ENCODE data around the gene TBC1D16. TPM values are rescaled to one million over a fixed set of nuclear protein-coding genes. Genes with fewer than 3 reads are reported as not detected.
A peak's percentile ranks its signal among the peaks of the same experiment; 100 is the strongest.

Gene TBC1D16
- total RNA-seq, 2 experiments from 2014 or later = 5.4 TPM

DNA sequence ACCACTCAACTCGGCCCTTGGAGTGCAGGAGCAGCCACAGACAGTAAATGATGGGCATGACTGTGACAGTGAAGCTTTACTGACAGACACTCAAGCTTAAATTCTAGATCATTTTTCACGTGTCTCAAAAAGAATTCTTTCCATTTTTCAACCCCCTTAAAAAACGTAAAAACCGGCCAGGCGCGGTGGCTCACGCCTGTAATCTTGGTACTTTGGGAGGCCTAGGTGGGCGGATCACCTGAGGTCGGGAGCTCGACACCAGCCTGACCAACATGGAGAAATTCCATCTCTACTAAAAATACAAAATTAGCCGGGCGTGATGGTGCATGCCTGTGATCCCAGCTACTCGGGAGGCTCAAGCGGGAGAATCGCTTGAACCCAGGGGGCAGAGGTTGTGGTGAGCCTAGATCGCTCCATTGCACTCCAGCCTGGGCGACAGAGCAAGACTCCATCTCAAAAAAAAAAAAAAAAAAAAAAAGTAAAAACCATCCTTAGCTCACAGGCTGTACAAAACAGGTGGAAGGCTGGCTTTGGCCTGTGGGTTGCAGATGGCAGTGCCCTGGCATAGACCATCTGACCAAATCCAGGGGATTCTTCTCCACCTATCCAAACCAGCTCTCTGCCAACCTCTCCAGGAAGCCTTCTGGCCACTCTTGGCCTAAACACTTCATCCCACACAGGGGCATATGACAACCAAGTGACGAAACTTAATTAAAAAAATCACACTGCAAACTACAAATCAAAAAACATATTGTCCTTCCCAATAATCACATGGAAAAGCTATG, 18.3 kb downstream of the TBC1D16 start:
- H3K4me1 Mint-ChIP-seq (ENCODE audit: low read depth) = no peaks in the 10 kb centered on the region
- intact Hi-C loops (cut with micrococcal nuclease) = no loop called here
- POLR2A ChIA-PET = no interaction called here

DNA sequence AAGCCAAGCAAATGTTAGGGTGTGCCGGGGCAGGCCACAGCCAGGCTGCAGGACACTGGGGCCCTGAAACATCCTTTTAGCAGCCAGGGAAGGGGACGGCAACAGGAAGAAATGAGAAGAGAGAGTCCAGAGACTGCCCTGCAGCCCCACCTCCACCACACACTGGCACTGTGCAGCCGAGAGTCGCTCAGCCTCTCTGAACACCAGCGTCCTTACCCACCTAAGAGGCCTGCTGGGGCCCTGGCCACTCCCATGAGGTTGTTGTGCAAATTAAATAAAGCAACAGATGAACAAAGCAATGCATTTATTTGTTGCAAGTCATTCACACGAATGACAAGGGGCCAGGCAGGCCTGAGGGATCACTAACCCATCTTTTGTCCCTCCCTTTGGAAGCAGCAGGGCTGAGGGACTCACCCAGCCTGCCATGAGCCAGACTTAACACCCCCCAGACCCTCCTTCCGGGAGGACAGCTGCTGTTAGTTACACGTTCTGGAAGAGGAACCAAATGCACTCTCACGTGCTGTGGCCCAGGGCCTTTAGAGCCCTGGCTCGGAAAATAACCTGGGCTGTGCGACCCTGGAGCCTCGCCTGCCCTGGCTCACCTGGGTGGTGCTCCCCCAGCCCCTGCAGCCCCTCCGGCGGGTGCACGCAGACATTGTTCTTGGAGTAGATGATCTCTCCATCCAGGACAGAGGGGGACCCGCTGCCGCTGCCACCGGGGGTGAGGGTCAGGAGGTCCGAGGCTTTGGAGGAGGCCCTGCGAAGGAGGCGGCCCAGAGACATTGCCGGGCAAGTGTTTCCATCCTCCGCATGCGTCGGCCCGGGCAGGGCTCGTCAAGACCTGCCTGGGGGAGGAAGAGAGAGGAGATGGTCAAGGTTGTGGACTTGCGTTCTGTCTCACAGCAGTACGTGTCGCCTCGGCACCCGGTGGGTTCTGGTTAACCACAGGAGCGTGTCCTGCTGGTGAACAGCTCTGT, 22.6 kb downstream of the TBC1D16 start:
- H3K27me3 Mint-ChIP-seq = no peaks in the 10 kb centered on the region
- H3K4me1 Mint-ChIP-seq (ENCODE audit: low read depth) = no peaks in the 10 kb centered on the region
- H3K27ac Mint-ChIP-seq = no peak overlapping the region
- H3K4me3 Mint-ChIP-seq = no peak overlapping the region
- H3K9me3 Mint-ChIP-seq = no peaks in the 10 kb centered on the region
- intact Hi-C loops (cut with micrococcal nuclease) = no loop called here
- ChIA-PET POLR2A (no interaction called here), CTCF (no interaction called here)
- no peak for DNase-seq
- H3K36me3 Mint-ChIP-seq = no peaks in the 10 kb centered on the region

More for the DNA sequence above, 18.3 kb downstream of the TBC1D16 start:
- H3K4me3 Mint-ChIP-seq = no peak overlapping the region
- no peak overlapping the region for H3K27ac Mint-ChIP-seq
- H3K27me3 Mint-ChIP-seq = no peaks in the 10 kb centered on the region
- no peak for DNase-seq
- CTCF ChIA-PET = interaction anchor here (1.2 to 1.9 kb wide), 2 partner anchors 9 to 12 kb away, joined by 4 to 11 read pairs; no protein-coding TSS in a partner anchor
- no peaks in the 10 kb centered on the region for H3K36me3 Mint-ChIP-seq
- no peaks in the 10 kb centered on the region for H3K9me3 Mint-ChIP-seq

DNA sequence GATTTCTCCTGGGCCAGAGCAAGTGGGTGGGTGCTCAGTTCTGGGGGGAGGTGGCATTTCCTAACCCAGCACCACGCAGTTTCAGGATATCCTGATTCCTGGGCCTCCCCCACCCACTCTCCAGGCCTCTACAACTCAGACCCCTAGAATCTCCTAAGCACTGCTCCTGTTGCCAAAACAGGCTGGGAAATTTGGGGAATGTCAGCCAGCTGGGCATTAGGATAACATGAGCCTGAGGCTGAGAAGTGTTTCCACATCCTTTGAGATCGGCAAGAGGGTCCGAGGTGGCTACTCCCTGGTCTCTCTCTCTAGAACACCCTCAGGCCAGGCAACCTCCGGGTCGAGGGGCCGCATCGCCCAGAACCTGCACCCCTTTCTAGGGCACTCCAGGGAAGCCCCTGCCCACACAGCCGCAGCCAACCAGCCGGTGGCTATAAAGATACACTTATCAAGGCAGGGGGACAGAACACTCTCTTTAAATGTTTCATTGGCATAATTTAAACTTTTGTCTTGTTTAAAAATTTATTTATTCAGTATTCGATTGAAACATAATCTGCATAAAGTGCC, 23.6 kb downstream of the TBC1D16 start:
- ChIA-PET CTCF (no interaction called here), POLR2A (no interaction called here)
- Mint-ChIP-seq H3K4me1 (ENCODE audit: low read depth) (no peaks in the 10 kb centered on the region), H3K27me3 (no peaks in the 10 kb centered on the region), H3K9me3 (no peaks in the 10 kb centered on the region), H3K27ac (no peak overlapping the region), H3K4me3 (no peak overlapping the region), H3K36me3 (no peaks in the 10 kb centered on the region)
- DNase-seq = no peak
- intact Hi-C loops (cut with micrococcal nuclease) = no loop called here

DNA sequence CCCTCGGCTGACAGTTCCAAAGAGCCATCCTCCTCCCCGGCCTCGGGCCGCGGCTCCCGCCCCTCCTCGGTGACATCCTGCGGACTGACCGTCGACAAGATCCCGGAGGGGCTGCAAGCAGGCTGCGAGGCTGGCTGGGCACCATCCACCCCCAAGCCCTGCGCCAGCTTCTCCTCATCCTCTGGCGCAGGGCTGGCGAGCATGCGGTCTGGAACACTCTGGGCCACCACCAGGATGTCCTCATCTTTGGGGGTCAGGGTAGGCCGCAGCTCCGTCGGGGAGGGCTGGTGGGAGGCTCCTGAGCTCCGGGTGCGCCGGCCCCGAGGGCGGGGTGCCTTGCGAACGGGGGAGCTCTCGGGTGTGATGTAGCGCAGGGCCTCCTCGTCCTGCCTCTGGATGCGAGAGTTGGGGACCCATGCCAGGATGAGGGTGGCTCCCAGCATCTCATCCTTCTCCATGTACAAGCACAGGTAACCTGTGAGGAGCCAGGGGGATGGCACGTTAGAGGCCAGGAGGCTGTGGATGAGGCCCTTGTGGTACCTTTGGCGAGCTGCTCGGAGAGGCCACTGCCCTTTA, 25.3 kb downstream of the TBC1D16 start:
- Mint-ChIP-seq H3K4me1 (ENCODE audit: low read depth) (peaks cover 5% of the 10 kb centered on the region), H3K36me3 (no peaks in the 10 kb centered on the region), H3K4me3 (no peak overlapping the region), H3K27me3 (no peaks in the 10 kb centered on the region), H3K9me3 (no peaks in the 10 kb centered on the region), H3K27ac (no peak overlapping the region)
- intact Hi-C loops (cut with micrococcal nuclease) = no loop called here
- DNase-seq = no peak
- ChIA-PET POLR2A (no interaction called here), CTCF (interaction anchor here (0.9 to 1.5 kb wide), 2 partner anchors 9 to 83 kb away, joined by 3 to 4 read pairs; no protein-coding TSS in a partner anchor)

DNA sequence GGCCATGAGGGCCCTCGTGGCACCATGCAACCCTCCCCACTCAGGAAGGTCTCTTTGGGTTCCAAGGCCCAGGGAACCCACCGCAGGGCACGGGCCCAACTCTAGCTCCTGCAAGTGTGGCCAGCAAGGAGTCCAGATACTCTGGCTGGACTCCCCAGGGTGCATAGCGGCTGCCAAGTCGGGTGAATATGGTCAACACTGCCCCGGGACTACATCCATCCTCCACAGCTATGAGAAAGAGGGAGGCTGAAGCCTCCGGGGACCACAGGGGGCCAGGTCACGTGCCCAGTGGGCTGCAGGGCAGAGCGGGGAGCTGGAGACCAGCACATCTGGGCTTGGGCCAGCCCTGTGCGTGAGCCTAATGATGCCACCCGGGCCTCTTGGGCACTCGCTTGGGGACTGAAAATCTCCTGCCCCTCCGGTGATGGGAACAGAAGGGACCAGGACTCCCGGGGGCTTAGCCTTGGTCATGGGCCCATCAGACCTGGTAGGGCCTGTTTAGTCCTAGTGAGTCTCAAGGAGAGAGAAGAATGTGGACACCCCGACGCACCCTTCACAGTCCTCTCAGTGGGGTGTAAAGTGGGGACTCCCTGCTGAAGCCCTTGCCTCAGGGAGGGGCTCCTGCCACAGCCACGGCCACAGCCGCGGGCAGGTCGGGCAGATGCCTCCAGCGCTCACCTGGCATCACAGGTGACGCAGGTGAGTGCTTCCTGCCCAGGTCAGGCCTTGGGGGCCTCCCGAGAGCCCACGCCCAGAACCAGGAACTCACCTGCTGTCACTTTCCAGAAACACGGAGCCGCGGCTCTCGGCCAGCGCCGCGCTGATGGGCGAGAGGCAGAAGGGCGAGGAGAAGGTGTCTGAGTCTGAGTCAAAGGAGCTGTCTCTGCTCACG, 26.0 kb downstream of the TBC1D16 start:
- Mint-ChIP-seq H3K9me3 (no peaks in the 10 kb centered on the region), H3K36me3 (no peaks in the 10 kb centered on the region), H3K27ac (no peak overlapping the region), H3K4me1 (ENCODE audit: low read depth) (peaks cover 5% of the 10 kb centered on the region), H3K4me3 (no peak overlapping the region), H3K27me3 (no peaks in the 10 kb centered on the region)
- intact Hi-C loops (cut with micrococcal nuclease) = no loop called here
- DNase-seq = no peak
- ChIA-PET CTCF (interaction anchor here (1.1 to 3.0 kb wide), 10 partner anchors 9 to 252 kb away, joined by 3 to 37 read pairs (median 8); partner anchors contain the start of gene GAA), POLR2A (no interaction called here)

DNA sequence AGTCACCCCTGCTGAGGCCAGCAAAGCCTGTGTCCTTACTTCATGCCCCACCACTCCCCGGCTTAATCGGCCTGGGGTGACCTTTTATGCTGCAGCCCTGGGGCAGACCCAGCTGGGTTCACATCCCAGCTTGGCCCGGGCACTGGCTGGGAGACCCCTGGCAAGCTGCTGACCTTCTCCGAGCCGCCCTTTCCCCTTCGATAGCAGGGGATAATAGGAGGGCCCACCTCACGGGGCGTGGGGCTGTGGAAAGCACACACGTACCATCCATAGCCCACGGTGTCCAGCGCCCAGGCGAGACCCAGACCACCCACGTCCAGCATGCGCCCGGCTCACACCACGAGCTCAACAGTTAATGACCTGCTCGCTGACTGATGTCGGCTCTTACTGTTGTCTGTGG, 26.8 kb downstream of the TBC1D16 start:
- no peaks in the 10 kb centered on the region for H3K36me3 Mint-ChIP-seq
- DNase-seq = no peak
- intact Hi-C loops (cut with micrococcal nuclease) = no loop called here
- H3K4me3 Mint-ChIP-seq = no peak overlapping the region
- H3K4me1 Mint-ChIP-seq (ENCODE audit: low read depth) = peaks cover 5% of the 10 kb centered on the region
- ChIA-PET CTCF (interaction anchor here (1.0 to 3.0 kb wide), 24 partner anchors 8 to 267 kb away, joined by 3 to 37 read pairs (median 4); partner anchors contain the start of gene GAA), POLR2A (no interaction called here)
- H3K27me3 Mint-ChIP-seq = no peaks in the 10 kb centered on the region
- H3K27ac Mint-ChIP-seq = no peak overlapping the region
- no peaks in the 10 kb centered on the region for H3K9me3 Mint-ChIP-seq

DNA sequence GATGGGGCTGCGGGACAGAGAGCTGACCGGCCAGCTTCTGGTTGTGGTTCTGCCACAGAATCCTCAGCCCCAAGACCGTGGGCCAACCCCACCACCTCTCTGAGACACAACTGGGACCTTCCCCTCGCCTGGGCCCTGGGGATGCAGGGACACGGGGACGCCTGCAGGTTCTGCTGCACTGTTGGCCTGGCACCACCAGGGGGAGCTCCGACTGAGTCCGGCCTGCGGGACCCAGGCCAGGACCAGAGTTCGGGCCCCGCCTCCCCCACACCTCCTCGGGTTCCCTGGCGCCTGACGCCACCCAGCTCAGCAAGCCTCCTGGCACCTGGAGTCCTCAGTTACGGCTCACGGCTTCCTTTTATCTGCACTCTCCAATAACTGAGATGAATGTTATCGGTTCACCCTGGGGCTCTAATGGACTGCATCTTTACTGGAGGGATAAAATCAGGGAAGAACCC, 27.3 kb downstream of the TBC1D16 start:
- ChIA-PET CTCF (interaction anchor here (0.8 to 3.0 kb wide), 25 partner anchors 9 to 267 kb away, joined by 3 to 37 read pairs (median 4); partner anchors contain the start of gene GAA), POLR2A (no interaction called here)
- Mint-ChIP-seq H3K4me1 (ENCODE audit: low read depth) (peaks cover 5% of the 10 kb centered on the region), H3K4me3 (no peak overlapping the region), H3K9me3 (no peaks in the 10 kb centered on the region), H3K27ac (no peak overlapping the region), H3K36me3 (no peaks in the 10 kb centered on the region), H3K27me3 (no peaks in the 10 kb centered on the region)
- DNase-seq = peak; percentile 86
- intact Hi-C loops (cut with micrococcal nuclease) = no loop called here

DNA sequence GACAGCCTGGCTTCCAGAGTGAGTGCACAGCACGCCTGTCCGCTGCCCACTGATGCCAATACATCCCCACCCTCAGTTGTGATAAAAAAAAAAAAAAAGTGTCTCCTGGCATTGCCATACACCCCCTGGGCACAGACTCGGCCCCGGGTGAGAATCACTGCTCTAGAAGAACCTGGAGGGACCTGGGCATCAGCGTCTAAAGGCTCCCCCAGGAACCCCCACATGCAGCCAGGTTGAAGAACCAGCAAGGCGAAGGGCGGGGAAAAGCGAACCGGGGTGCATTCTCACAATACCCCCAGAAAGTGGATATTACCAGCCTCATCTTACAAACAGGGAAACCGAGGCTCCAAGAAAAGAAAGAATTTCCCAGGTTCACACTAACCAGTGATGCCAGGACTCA, 27.7 kb downstream of the TBC1D16 start:
- ChIA-PET POLR2A (no interaction called here), CTCF (interaction anchor here (0.8 to 3.0 kb wide), 24 partner anchors 9 to 266 kb away, joined by 3 to 37 read pairs (median 4); partner anchors contain the start of gene GAA)
- no peak overlapping the region for H3K27ac Mint-ChIP-seq
- intact Hi-C loops (cut with micrococcal nuclease) = no loop called here
- peaks cover 5% of the 10 kb centered on the region for H3K4me1 Mint-ChIP-seq (ENCODE audit: low read depth)
- no peak overlapping the region for H3K4me3 Mint-ChIP-seq
- H3K9me3 Mint-ChIP-seq = no peaks in the 10 kb centered on the region
- H3K27me3 Mint-ChIP-seq = no peaks in the 10 kb centered on the region
- no peaks in the 10 kb centered on the region for H3K36me3 Mint-ChIP-seq
- no peak for DNase-seq

DNA sequence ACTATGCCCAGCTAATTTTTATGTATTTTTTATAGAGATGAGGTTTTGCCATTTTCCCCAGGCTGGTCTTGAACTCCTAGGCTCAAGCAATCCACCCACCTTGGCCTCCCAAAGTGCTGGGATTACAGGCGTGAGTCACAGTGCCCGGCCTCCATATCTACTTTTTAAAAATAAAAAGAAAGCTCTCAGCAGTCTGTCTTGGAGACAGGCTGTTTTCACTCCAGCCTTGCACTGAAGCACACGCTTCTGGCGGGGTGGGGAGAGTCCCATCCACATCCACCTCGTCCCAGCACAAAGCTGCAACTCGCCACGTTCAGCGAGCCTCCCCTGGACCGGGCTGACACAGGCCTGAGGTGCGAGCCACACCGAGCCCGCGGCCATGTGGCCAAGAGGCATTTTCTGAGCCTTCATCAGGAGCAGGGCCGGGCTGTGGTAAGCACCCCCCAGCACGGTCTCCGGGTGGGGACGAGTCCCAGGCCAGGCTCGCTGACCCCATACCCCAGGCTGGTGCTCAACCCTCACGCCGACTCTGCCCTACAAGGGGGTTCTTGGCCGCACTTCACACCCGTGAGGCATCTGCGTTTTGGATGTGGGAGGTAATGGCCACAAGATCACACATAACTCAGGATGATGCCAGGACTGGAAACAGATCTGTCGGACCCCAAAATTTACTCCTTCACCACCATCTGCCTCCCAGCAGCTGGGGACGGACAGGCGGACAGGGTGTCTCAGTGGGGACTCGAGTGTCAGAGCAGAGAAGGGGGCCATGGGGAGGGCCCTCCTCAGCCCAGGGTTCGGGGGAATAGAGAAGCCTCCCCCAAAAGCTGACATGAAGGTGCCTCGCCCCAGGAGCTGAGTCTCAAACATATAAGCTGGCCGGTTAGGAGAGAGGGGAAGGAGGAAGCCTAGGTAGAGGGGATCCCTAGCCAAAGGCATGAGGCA, 28.6 kb downstream of the TBC1D16 start:
- Mint-ChIP-seq H3K9me3 (no peaks in the 10 kb centered on the region), H3K27ac (no peak overlapping the region), H3K4me3 (no peak overlapping the region), H3K4me1 (ENCODE audit: low read depth) (peaks cover 5% of the 10 kb centered on the region), H3K36me3 (no peaks in the 10 kb centered on the region), H3K27me3 (no peaks in the 10 kb centered on the region)
- ChIA-PET CTCF (interaction anchor here (0.7 to 3.0 kb wide), 13 partner anchors 9 to 218 kb away, joined by 3 to 24 read pairs (median 5); partner anchors contain the start of gene GAA), POLR2A (no interaction called here)
- intact Hi-C loops (cut with micrococcal nuclease) = no loop called here
- DNase-seq = no peak

DNA sequence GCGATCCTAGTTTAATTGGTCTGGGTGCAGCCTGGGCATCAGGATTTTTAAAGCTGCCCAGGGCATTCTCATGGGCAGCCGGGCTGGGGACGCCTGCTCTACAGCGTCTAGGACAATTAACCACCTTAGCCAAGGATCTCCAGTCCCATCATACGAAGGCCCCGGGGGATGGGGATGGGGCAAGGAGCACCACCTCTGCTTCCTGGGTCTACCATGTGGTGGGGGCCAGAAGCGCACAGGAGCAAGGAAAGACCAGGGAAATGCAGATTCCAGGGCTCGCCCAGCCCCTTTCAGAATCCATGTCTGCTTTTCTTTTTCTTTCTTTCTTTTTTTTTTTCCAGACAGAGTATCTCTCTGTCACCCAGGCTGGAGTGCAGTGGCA, 29.3 kb downstream of the TBC1D16 start:
- H3K36me3 Mint-ChIP-seq = no peaks in the 10 kb centered on the region
- H3K4me1 Mint-ChIP-seq (ENCODE audit: low read depth) = peaks cover 5% of the 10 kb centered on the region
- no peaks in the 10 kb centered on the region for H3K27me3 Mint-ChIP-seq
- ChIA-PET POLR2A (no interaction called here), CTCF (interaction anchor here (0.7 to 3.0 kb wide), 8 partner anchors 8 to 198 kb away, joined by 3 to 14 read pairs (median 6); partner anchors contain the start of gene GAA)
- intact Hi-C loops (cut with micrococcal nuclease) = no loop called here
- H3K4me3 Mint-ChIP-seq = no peak overlapping the region
- no peak for DNase-seq
- H3K27ac Mint-ChIP-seq = no peak overlapping the region
- no peaks in the 10 kb centered on the region for H3K9me3 Mint-ChIP-seq
